Calu3 (cell line): ENCODE data around the gene CIPC. TPM values are rescaled to one million over a fixed set of nuclear protein-coding genes. Genes with fewer than 3 reads are reported as not detected.

Experiments
- BruUV-seq: library from RNA; stranded (reverse); fragments of 400-500 nt; replicated peaks from 2 replicates; lab custom pipeline; 2021; lab: Mats Ljungman, UMichigan
- CTCF ChIA-PET: fragments of 300-600 bp; sonication (Branson Sonifier 250); formaldehyde crosslinking; loops from one replicate; lab custom pipeline; 2022; ENCODE audit warnings: antibody characterized with exemption; lab: Charles Lee
- DNase-seq: peaks from one replicate; pipeline ENCODE4 v3.0.0; 2022
- H3K27ac Mint-ChIP-seq: one replicate; pipeline ENCODE4 v1.8.0; 2022; ENCODE audit warnings: mixed read lengths; ENCODE audit not compliant: unreplicated experiment
- H3K27me3 Mint-ChIP-seq: one replicate; pipeline ENCODE4 v1.8.0; 2022; ENCODE audit warnings: mixed read lengths; ENCODE audit not compliant: unreplicated experiment
- H3K36me3 Mint-ChIP-seq: one replicate; pipeline ENCODE4 v1.8.0; 2022; ENCODE audit warnings: mild to moderate bottlenecking, moderate library complexity, mixed read lengths; ENCODE audit not compliant: insufficient read depth, unreplicated experiment
- H3K4me1 Mint-ChIP-seq: one replicate; pipeline ENCODE4 v1.8.0; 2022; ENCODE audit warnings: mild to moderate bottlenecking, low read depth, mixed read lengths; ENCODE audit not compliant: unreplicated experiment
- H3K4me3 Mint-ChIP-seq: one replicate; pipeline ENCODE4 v1.8.0; 2022; ENCODE audit warnings: mild to moderate bottlenecking, low read depth, moderate library complexity, mixed read lengths; ENCODE audit not compliant: unreplicated experiment
- H3K9me3 Mint-ChIP-seq: one replicate; pipeline ENCODE4 v1.8.0; 2022; ENCODE audit warnings: low read depth, mixed read lengths; ENCODE audit not compliant: unreplicated experiment
- intact Hi-C: fragments of 100-400 bp; cut with micrococcal nuclease; formaldehyde crosslinking; loops from one replicate; pipeline ENCODE4 v1.10.0; 2022; ENCODE audit not compliant: unreplicated experiment
- total RNA-seq: library from RNA; stranded (reverse); gene quantifications from 2 replicates; pipeline ENCODE4 v1.2.3, GENCODE V29; 2022
- TF ChIP-seq, protein P1 (sequence below): fragments of 200-600 bp; IDR thresholded peaks from one replicate; pipeline ENCODE4 v1.8.0; 2022; ENCODE audit warnings: antibody characterized with exemption; ENCODE audit not compliant: unreplicated experiment

The CIPC gene
- total RNA-seq, 1 experiment from 2014 or later = 16.5 TPM

DNA sequence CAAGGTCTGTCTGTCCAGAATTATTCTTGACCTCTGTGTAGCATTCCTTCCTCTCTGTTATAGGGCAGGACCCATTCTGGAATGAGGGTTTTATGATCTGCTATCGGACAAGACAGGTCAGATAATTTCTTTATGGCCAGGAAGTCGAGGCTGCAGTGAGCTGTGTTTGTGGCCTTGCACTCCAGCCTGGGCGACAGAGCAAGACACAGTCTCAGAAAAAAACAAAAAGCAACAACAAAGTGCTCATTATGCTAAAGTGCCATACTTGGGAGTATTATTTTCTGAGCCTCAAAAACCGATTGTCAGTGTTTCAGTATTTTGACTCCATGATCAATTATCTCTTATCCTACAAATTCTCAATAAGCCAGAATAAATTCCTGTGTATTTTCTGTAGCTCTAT, 4.1 kb downstream of the CIPC start:
- no peak overlapping the region for H3K27ac Mint-ChIP-seq
- TF ChIP-seq, protein P1, sequence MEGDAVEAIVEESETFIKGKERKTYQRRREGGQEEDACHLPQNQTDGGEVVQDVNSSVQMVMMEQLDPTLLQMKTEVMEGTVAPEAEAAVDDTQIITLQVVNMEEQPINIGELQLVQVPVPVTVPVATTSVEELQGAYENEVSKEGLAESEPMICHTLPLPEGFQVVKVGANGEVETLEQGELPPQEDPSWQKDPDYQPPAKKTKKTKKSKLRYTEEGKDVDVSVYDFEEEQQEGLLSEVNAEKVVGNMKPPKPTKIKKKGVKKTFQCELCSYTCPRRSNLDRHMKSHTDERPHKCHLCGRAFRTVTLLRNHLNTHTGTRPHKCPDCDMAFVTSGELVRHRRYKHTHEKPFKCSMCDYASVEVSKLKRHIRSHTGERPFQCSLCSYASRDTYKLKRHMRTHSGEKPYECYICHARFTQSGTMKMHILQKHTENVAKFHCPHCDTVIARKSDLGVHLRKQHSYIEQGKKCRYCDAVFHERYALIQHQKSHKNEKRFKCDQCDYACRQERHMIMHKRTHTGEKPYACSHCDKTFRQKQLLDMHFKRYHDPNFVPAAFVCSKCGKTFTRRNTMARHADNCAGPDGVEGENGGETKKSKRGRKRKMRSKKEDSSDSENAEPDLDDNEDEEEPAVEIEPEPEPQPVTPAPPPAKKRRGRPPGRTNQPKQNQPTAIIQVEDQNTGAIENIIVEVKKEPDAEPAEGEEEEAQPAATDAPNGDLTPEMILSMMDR = no peak
- no peak for DNase-seq
- H3K4me3 Mint-ChIP-seq = no peak overlapping the region
- peaks cover 17% of the 10 kb centered on the region for H3K4me1 Mint-ChIP-seq
- CTCF ChIA-PET = no interaction called here
- no peaks in the 10 kb centered on the region for H3K9me3 Mint-ChIP-seq
- no TSS peak for BruUV-seq
- no peaks in the 10 kb centered on the region for H3K27me3 Mint-ChIP-seq
- intact Hi-C loops = no loop called here
- H3K36me3 Mint-ChIP-seq = peaks cover 19% of the 10 kb centered on the region

DNA sequence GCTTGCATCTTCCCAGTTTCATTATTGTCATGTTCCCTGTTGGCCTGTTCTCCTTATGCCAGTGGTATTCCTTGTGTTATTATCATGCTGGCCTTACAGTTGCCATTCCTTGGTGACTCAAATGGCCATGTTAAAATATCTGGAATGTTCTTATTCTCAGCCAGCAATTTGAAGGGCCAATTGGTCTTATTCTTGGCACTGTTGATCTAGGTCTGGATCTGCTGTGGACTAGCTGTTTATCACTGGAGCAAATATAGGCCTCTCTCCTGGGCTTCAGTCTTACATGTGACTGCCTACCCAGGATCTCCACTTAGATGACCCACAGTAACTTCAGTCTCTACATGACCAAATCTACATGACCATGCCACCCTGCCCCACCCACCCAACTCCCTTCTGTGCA, 5.4 kb downstream of the CIPC start:
- H3K27me3 Mint-ChIP-seq = no peaks in the 10 kb centered on the region
- no peak overlapping the region for H3K4me3 Mint-ChIP-seq
- no TSS peak for BruUV-seq
- CTCF ChIA-PET = no interaction called here
- no peaks in the 10 kb centered on the region for H3K9me3 Mint-ChIP-seq
- H3K36me3 Mint-ChIP-seq = peaks cover 6% of the 10 kb centered on the region
- no peak for DNase-seq
- intact Hi-C loops = no loop called here
- H3K4me1 Mint-ChIP-seq = peaks cover 12% of the 10 kb centered on the region
- TF ChIP-seq, protein P1 = no peak
- no peak overlapping the region for H3K27ac Mint-ChIP-seq

DNA sequence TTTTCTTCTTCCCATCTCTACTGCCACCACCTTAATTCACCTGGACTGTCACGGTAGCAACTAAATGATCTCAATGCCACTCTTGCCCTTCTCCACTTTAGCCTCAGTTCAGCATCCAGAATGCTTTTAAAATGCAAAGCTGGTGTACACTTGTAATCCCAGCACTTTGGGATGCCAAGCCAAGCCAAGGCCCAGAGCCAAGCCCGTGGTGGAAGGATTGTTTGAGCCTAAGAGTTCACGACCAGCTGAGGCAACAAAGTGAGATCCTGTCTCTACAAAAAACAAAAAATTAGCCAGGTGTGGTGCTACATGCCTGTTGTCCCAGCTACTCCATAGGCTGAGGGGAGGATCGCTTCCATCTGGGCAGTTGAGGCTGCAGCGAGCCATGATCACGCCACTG, 5.9 kb downstream of the CIPC start:
- CTCF ChIA-PET = no interaction called here
- peaks cover 12% of the 10 kb centered on the region for H3K4me1 Mint-ChIP-seq
- no peak for DNase-seq
- peaks cover under 1% of the 10 kb centered on the region for H3K36me3 Mint-ChIP-seq
- no peaks in the 10 kb centered on the region for H3K9me3 Mint-ChIP-seq
- TF ChIP-seq, protein P1 = no peak
- H3K27ac Mint-ChIP-seq = no peak overlapping the region
- intact Hi-C loops = no loop called here
- H3K4me3 Mint-ChIP-seq = no peak overlapping the region
- no peaks in the 10 kb centered on the region for H3K27me3 Mint-ChIP-seq
- BruUV-seq = no TSS peak

DNA sequence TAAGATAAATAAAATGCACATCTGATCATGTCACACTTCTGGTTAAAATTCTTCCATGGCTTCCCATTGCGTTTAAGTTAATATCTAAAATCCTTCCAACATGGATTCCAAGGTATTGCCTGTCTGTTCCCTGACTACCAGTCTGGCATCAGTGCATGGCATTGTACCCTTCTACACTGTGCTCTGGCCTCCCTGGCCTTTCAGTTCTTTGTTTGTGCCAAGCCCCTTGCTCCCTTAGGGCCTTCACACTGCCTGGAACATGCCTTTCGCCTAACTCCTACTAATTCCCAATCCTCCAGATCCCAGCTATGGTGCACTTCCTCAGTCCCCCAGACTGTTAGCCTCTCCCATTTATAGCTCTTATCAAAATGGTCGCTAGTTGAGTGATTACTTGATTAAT, 6.3 kb downstream of the CIPC start:
- Mint-ChIP-seq H3K4me1 (peaks cover 9% of the 10 kb centered on the region), H3K27me3 (no peaks in the 10 kb centered on the region), H3K4me3 (no peak overlapping the region), H3K27ac (no peak overlapping the region), H3K36me3 (no peaks in the 10 kb centered on the region), H3K9me3 (no peaks in the 10 kb centered on the region)
- intact Hi-C loops = no loop called here
- BruUV-seq = no TSS peak
- CTCF ChIA-PET = no interaction called here
- no peak for DNase-seq
- TF ChIP-seq, protein P1 = no peak
